ENCODE results near the gene ZNF410.
"Not testable (repeated sequence)": the region's sequence is repeated elsewhere in the genome, so short reads cannot be mapped to it uniquely, and the experiment has no call there.

ZNF410 gene

GRCh38 chr14:73886449-73887317, at the start of gene ZNF410:
Gene ZNF410 (plus strand): TSS chr14:73886859. CDS start chr14:73892176, 5,317 bp downstream.
- peak; percentile 87 for DNase-seq (ENCODE audit: low read depth, low spot score)
- no peak for TF ChIP-seq CTCF (IDR thresholded peaks at IDR 0.05; ENCODE audit: insufficient read depth, low read length, missing control alignments)
- ChIA-PET POLR2A (interaction anchor here (0.5 to 1.3 kb wide), 7 partner anchors 9 to 126 kb away, joined by 3 to 5 read pairs (median 3); partner anchors contain the start of genes COQ6, FAM161B and PTGR2), CTCF (interaction anchor here (1.1 to 2.0 kb wide), 3 partner anchors 9 to 158 kb away, joined by 3 to 11 read pairs (median 4); no protein-coding TSS in a partner anchor)
- H3K4me3 ChIP-seq (ENCODE audit: low read depth, low read length) = peak within 1 kb of the TSS; percentile 76

- DNase-seq (ENCODE audit: low read depth, low spot score); POLR2A ChIA-PET; H3K4me3 ChIP-seq (ENCODE audit: low read depth, low read length): not testable (repeated sequence)
- CTCF ChIA-PET = interaction anchor here (0.8 to 1.5 kb wide), 5 partner anchors 9 to 84 kb away, joined by 3 to 4 read pairs (median 3); no protein-coding TSS in a partner anchor
Measured at GRCh38 chr14:73838293-73839034, 48.2 kb upstream of the ZNF410 start.

- ChIA-PET CTCF (interaction anchor here (2.4 to 2.9 kb wide), 2 partner anchors 111 to 113 kb away, joined by 6 to 13 read pairs; no protein-coding TSS in a partner anchor), POLR2A (no interaction called here)
- TF ChIP-seq CTCF (IDR thresholded peaks at IDR 0.05; ENCODE audit: insufficient read depth, low read length, missing control alignments) = no peak
- H3K4me3 ChIP-seq (ENCODE audit: low read depth, low read length) = no peak overlapping the region
- no peak for DNase-seq (ENCODE audit: low read depth, low spot score)
Measured at GRCh38 chr14:73842201-73842600, 44.5 kb upstream of the ZNF410 start.

- no peak for TF ChIP-seq CTCF (IDR thresholded peaks at IDR 0.05; ENCODE audit: insufficient read depth, low read length, missing control alignments)
- ChIA-PET CTCF (interaction anchor here (1.5 to 2.9 kb wide), 3 partner anchors 16 to 114 kb away, joined by 6 to 13 read pairs (median 6); no protein-coding TSS in a partner anchor), POLR2A (no interaction called here)
- H3K4me3 ChIP-seq (ENCODE audit: low read depth, low read length) = no peak overlapping the region
- DNase-seq (ENCODE audit: low read depth, low spot score) = no peak
Measured at GRCh38 chr14:73842851-73843250, 43.8 kb upstream of the ZNF410 start.

- DNase-seq (ENCODE audit: low read depth, low spot score) = no peak
- ChIA-PET CTCF (interaction anchor here (1.5 to 2.9 kb wide), 3 partner anchors 17 to 114 kb away, joined by 6 to 13 read pairs (median 6); no protein-coding TSS in a partner anchor), POLR2A (no interaction called here)
- no peak overlapping the region for H3K4me3 ChIP-seq (ENCODE audit: low read depth, low read length)
- TF ChIP-seq CTCF (IDR thresholded peaks at IDR 0.05; ENCODE audit: insufficient read depth, low read length, missing control alignments) = no peak
Measured at GRCh38 chr14:73843296-73843695, 43.4 kb upstream of the ZNF410 start.

GRCh38 chr14:73846947-73847346, 39.7 kb upstream of the ZNF410 start:
- TF ChIP-seq CTCF (IDR thresholded peaks at IDR 0.05; ENCODE audit: insufficient read depth, low read length, missing control alignments) = no peak
- POLR2A ChIA-PET = no interaction called here

More at GRCh38 chr14:73846947-73847346, 39.7 kb upstream of the ZNF410 start:
- H3K4me3 ChIP-seq (ENCODE audit: low read depth, low read length) = no peak overlapping the region
- no peak for DNase-seq (ENCODE audit: low read depth, low spot score)
- CTCF ChIA-PET = interaction anchor here (1.1 to 1.5 kb wide), 3 partner anchors 10 to 118 kb away, joined by 3 to 4 read pairs (median 4); no protein-coding TSS in a partner anchor

All from AG04449 (cell line).